Aorta (tissue), 5 donors: ENCODE data around the gene MAD2L1. TPM values are rescaled to one million over a fixed set of nuclear protein-coding genes. Genes with fewer than 3 reads are reported as not detected.

Experiments used
- ATAC-seq: fragments of 200-7000 bp; cut with Tn5 transposase; one replicate; pipeline ENCODE4 v1.9.1; 2022; ENCODE audit warnings: moderate library complexity; ENCODE audit not compliant: low FRiP score
- DNase-seq, 2 donors: peaks; one replicate each; pipeline ENCODE4 v3.0.0-alpha.2; 2020
- H3K27ac ChIP-seq, 2 donors: one replicate each; pipeline ENCODE4 v1.5.1; 2013; ENCODE audit warnings: low read length in 2 of 2, mild to moderate bottlenecking in 2 of 2, moderate library complexity in 2 of 2, control low read depth in 1 of 2, inconsistent platforms in 1 of 2, low read depth in 1 of 2
- H3K27me3 ChIP-seq, 2 donors: one replicate each; pipeline ENCODE4 v1.6.1; 2013; ENCODE audit warnings: control low read depth in 1 of 2, low read length in 1 of 2, mild to moderate bottlenecking in 1 of 2, moderate library complexity in 1 of 2; ENCODE audit not compliant: insufficient read depth in 2 of 2, control insufficient read depth in 1 of 2
- H3K36me3 ChIP-seq, 2 donors: one replicate each; pipeline ENCODE4 v1.6.1; 2013; ENCODE audit warnings: control low read depth in 1 of 2, low read length in 1 of 2, mild to moderate bottlenecking in 1 of 2; ENCODE audit not compliant: insufficient read depth in 2 of 2, control insufficient read depth in 1 of 2
- H3K4me1 ChIP-seq, 2 donors: one replicate each; pipeline ENCODE4 v1.6.1; 2013; ENCODE audit warnings: low read length in 2 of 2, control low read depth in 1 of 2, mild to moderate bottlenecking in 1 of 2, moderate library complexity in 1 of 2; ENCODE audit not compliant: insufficient read depth in 2 of 2, control insufficient read depth in 1 of 2
- H3K4me3 ChIP-seq, 2 donors: one replicate each; pipeline ENCODE4 v1.5.1; 2013; ENCODE audit warnings: low read length in 2 of 2, control low read depth in 1 of 2, mild to moderate bottlenecking in 1 of 2
- H3K9me3 ChIP-seq: one replicate; pipeline ENCODE4 v1.6.1; 2013; ENCODE audit warnings: mild to moderate bottlenecking, low read length; ENCODE audit not compliant: control insufficient read depth
- WGBS, 2 donors: extraction: QIAGEN DNeasy Blood & Tissue Kit; methylation state at CpG; one replicate each; pipeline ENCODE4 v1.1.7; 2013; 5-methylcytosine and 5-hydroxymethylcytosine counted together
- intact Hi-C, 2 donors: fragments of 100-400 bp; cut with DNase I; formaldehyde crosslinking; loops; one replicate each; pipeline versions ENCODE4 v1.14.2 to v1.15.0; 2022
- polyA plus RNA-seq, 2 donors: library from polyadenylated mRNA; stranded (reverse); fragments of 200-250 nt; gene quantifications; one replicate each; pipeline ENCODE4 v1.2.3, GENCODE V29; 2013
- total RNA-seq, 2 donors: library from RNA; stranded (reverse); fragmentation: NEBNext Ultra II Directional; extraction: Animal tissue kit (Norgen Biotek cat#: 25700); gene quantifications; one replicate each; pipeline ENCODE4 v1.2.1, GENCODE V29; 2021
- donor health status: healthy with polysubstance abuse.
- donor health status: Bipolar disorder and iron deficiency.
- donor health status: DM: no; HTN: no; CAD: no.
- donor health status: DM: no; HTN: no; CAD: no.
- donor health status: DM: yes; HTN: yes; CAD: no.

Gene MAD2L1
- total and polyA plus RNA-seq, 4 donors = 0.79 to 9.1 (median 1.4) TPM

DNA sequence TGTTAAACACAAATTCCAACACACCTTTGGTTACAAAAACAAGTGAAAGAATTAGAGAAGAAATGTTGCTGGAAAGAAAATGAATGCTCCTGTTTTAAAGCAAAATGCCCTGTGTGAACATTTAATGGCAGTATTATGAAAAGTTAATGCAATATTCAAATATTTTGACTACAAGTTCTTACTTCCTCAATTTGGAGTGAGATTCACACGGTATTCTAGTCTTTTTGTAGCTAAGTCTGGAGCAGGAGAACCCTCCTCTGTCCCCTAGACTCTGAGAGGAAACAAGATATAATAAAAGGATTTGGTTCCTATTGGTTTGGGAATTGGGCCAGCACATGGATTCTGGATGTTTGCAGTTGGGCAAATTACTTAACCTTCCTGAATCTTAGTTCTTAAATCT lies 12.7 kb downstream of the MAD2L1 start:
- DNase-seq (no peak), ATAC-seq (no peak)
- no peak overlapping the region for H3K4me3 ChIP-seq
- H3K27me3 ChIP-seq = no peaks in the 10 kb centered on the region
- intact Hi-C loops = loop anchor here (5.0 to 10.0 kb wide), 9 partner anchors 222 to 1089 kb away; no protein-coding TSS in a partner anchor
- H3K36me3 ChIP-seq = no peaks in the 10 kb centered on the region
- 77 to 79% methylated on average over 1 of the region's 1 CpG for WGBS, 2 donors
- H3K9me3 ChIP-seq = no peaks in the 10 kb centered on the region
- peaks cover 0 to 10% of the 10 kb centered on the region in 2 donors for H3K4me1 ChIP-seq
- peak overlapping the region in 1 of 2 donors; percentile 98 for H3K27ac ChIP-seq

DNA sequence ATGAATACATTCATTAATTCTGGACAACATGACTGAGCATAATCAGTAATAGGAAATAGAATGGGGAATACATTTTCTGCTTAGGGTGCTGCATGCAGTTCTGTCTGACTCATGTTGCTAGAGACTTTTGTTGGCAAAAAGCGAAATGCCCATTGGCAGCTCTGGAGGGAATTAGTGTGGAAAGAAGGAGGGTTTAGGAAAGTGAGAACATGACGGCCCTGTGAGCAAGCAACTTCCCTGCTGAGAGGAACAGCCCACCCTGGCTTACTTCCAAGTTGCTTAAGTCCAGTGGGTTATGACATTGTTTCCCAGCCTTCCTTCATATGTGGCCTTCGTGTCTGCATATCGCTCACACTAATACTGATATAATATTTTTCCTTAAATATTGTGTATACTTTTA lies 13.8 kb downstream of the MAD2L1 start:
- peak; percentile 82 to 83 for DNase-seq
- ATAC-seq = peak; percentile 66

DNA sequence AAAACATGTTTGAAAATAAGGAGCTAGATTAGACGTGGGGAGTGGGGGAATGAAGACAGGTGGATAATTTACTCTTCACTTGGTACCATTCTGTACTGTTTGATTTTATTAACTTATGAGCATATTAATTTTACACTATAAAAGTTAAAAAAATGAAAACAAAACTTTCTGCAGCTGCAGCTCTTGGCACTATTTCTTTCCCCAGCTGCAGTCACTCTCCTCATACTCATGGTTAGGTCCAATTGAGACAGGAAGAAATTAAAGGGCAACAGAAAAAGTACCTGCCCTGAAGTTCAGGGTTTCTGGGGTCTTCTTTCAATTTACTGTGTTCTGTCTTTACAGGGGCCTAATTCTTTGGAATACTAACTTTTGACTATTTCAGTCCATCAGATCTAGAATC lies 15.4 kb downstream of the MAD2L1 start:
- DNase-seq (no peak), ATAC-seq (no peak)
- no peaks in the 10 kb centered on the region for H3K27me3 ChIP-seq
- no peaks in the 10 kb centered on the region for H3K9me3 ChIP-seq
- peaks cover 0 to 1% of the 10 kb centered on the region in 2 donors for H3K36me3 ChIP-seq
- H3K4me1 ChIP-seq = peaks cover 0 to 10% of the 10 kb centered on the region in 2 donors
- intact Hi-C loops = loop anchor here (5.0 to 10.0 kb wide), 9 partner anchors 219 to 1086 kb away; no protein-coding TSS in a partner anchor
- H3K27ac ChIP-seq = no peak overlapping the region
- WGBS, 2 donors = 73 to 75% methylated on average over 1 of the region's 1 CpG
- no peak overlapping the region for H3K4me3 ChIP-seq

More for the DNA sequence above, 13.8 kb downstream of the MAD2L1 start:
- Histone ChIP-seq H3K27ac (no peak overlapping the region), H3K4me3 (no peak overlapping the region), H3K36me3 (no peaks in the 10 kb centered on the region), H3K4me1 (peaks cover 0 to 10% of the 10 kb centered on the region in 2 donors), H3K9me3 (no peaks in the 10 kb centered on the region), H3K27me3 (no peaks in the 10 kb centered on the region)
- intact Hi-C loops = loop anchor here (5.0 to 10.0 kb wide), 9 partner anchors 221 to 1088 kb away; no protein-coding TSS in a partner anchor
- 9 to 11% methylated on average over 4 of the region's 4 CpGs for WGBS, 2 donors

DNA sequence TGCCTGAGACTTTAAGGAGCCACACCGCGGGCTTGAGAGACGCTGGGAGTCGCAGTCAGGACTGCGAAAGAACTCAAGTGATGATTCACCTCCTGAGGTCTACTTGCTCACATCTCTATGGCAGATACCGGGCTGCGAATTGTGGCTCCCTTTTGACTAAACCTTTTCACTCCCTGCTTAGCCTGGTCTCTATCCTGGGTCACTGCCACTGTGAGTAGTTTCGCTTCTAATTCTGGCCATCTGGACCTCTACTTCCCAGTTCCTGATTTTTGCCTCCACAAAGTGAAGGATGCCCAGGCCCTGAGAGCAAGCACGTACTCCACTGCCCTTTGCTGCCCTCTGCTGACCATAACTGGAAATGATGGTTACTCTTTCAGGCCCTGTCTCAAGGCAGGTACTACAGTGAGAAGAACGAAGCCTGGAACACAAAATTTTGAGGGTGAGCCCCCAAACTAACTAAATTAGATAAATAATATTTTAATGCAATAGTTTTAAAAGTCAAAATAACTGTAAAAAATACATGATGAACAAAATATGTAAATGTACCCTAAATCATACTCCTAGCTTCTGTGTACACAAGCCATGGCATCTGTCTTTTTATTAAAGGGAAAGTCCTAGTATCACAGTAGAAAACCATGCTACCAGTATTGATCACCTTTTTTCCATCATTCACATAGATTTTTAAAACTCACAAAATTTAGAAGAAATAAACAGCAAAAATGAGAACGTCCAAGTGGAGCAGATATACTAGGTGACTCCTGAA lies 16.7 kb downstream of the MAD2L1 start:
- peaks cover 0 to 6% of the 10 kb centered on the region in 2 donors for H3K4me1 ChIP-seq
- DNase-seq (peak; percentile 76 to 81), ATAC-seq (peak; percentile 93)
- 22 to 33% methylated on average over 11 of the region's 11 CpGs for whole genome bisulfite sequencing, 2 donors
- intact Hi-C loops = loop anchor here (1.0 to 10.0 kb wide), 14 partner anchors 115 to 1085 kb away; partner anchors contain the start of gene PDE5A (in 1 of the 2)
- peak overlapping the region; percentile 71 to 99 for H3K27ac ChIP-seq
- H3K4me3 ChIP-seq = peak overlapping the region; percentile 4 to 71
- no peaks in the 10 kb centered on the region for H3K27me3 ChIP-seq
- no peaks in the 10 kb centered on the region for H3K9me3 ChIP-seq
- H3K36me3 ChIP-seq = peaks cover 0 to 2% of the 10 kb centered on the region in 2 donors

DNA sequence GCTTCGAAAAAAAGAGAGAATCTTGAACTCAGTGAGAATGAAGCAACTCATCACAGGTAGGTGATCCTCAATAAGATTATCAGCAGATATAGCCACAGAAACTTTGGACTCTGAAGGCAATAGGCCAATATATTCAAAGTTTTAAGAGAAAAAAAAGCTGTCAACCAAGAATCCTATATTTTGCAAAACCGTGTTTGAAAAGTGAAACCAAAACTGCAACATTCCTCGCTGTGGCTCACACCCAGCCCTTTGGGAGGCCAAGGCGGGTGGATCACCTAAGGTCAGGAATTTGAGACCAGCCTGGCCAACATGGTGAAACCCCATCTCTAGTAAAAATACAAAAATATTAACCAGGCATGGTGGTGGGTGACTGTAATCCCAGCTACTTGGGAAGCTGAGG lies 22.8 kb downstream of the MAD2L1 start:
- H3K9me3 ChIP-seq = no peaks in the 10 kb centered on the region
- H3K36me3 ChIP-seq = peaks cover 0 to 2% of the 10 kb centered on the region in 2 donors
- DNase-seq (no peak), ATAC-seq (no peak)
- H3K27ac ChIP-seq = no peak overlapping the region
- H3K4me1 ChIP-seq = no peaks in the 10 kb centered on the region
- 93 to 98% methylated on average over 4 of the region's 4 CpGs for WGBS, 2 donors
- H3K4me3 ChIP-seq = no peak overlapping the region
- intact Hi-C loops = loop anchor here in 1 of 2 donors (10.0 kb wide), 2 partner anchors 109 to 179 kb away; no protein-coding TSS in a partner anchor
- H3K27me3 ChIP-seq = no peaks in the 10 kb centered on the region

DNA sequence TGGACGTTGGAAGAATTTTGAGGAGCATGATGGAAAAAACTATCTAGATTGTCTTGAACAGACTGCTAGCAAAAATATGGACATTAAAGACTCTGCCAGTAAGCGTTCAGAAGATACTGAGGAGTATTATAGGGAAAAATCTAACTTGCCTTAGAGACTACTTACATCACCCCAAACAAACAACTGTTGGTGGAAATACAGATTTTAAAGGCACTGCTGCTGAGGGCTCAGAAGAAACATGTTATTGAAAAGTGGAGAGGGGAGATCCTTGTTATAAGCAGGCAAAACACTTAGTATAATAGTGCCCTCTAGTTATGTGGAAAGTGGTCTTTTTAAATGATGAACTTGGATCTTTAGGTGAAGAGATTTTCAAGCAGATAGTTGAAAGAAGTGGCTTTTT lies 29.2 kb downstream of the MAD2L1 start:
- no peaks in the 10 kb centered on the region for H3K27me3 ChIP-seq
- no peaks in the 10 kb centered on the region for H3K4me1 ChIP-seq
- H3K36me3 ChIP-seq = no peaks in the 10 kb centered on the region
- H3K4me3 ChIP-seq = no peak overlapping the region
- ATAC-seq = no peak
- DNase-seq = no peak
- no peaks in the 10 kb centered on the region for H3K9me3 ChIP-seq
- WGBS, 2 donors = 68 to 77% methylated on average over 2 of the region's 2 CpGs
- intact Hi-C loops = no loop called here
- H3K27ac ChIP-seq = no peak overlapping the region

DNA sequence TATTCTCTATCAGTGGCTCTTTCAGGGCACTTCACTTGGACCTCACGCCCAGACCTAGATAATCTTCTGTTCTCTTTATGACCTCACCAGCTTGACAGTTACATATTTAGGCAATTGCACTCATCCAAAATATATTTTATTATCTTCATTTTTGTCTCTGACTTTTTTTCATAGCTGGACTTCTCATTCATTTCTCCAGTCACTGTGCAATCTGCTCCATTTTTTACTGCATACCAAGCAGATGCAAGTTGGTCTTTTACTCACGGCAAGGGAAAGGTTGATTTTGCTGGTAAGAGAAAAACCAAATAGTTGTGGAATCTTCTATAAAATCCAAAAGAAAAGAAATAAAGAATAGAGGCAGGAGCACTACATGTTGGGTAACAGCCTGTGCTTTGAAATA lies 31.7 kb downstream of the MAD2L1 start:
- no peak for ATAC-seq
- Histone ChIP-seq H3K4me3 (no peak overlapping the region), H3K4me1 (no peaks in the 10 kb centered on the region), H3K27ac (no peak overlapping the region), H3K36me3 (no peaks in the 10 kb centered on the region), H3K27me3 (no peaks in the 10 kb centered on the region), H3K9me3 (no peaks in the 10 kb centered on the region)
- DNase-seq = no peak
- 50 to 59% methylated on average over 2 of the region's 2 CpGs for WGBS, 2 donors
- intact Hi-C loops = no loop called here

DNA sequence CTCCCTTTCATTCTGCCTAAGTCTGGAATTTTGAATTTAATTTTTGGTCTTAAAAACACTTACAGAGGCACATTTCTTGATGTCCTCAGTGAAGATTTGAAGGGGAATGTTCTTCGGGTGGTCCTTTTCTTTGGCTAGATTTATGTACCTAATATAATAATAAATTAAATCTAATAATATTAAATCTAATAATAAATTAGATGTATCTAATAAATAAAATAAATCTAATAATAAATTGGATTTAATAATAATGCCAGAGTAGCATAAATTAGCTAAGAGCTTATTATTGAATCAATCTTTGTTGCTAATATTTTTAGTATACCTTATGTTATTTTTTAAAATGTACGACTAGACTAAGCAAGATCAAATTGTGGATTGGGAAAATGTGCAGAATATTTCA lies 39.8 kb downstream of the MAD2L1 start:
- no peaks in the 10 kb centered on the region for H3K27me3 ChIP-seq
- DNase-seq (no peak), ATAC-seq (no peak)
- no peak overlapping the region for H3K4me3 ChIP-seq
- no peaks in the 10 kb centered on the region for H3K36me3 ChIP-seq
- H3K27ac ChIP-seq = no peak overlapping the region
- no peaks in the 10 kb centered on the region for H3K9me3 ChIP-seq
- intact Hi-C loops = no loop called here
- WGBS, 2 donors = 69 to 99% methylated on average over 2 of the region's 2 CpGs
- no peaks in the 10 kb centered on the region for H3K4me1 ChIP-seq

DNA sequence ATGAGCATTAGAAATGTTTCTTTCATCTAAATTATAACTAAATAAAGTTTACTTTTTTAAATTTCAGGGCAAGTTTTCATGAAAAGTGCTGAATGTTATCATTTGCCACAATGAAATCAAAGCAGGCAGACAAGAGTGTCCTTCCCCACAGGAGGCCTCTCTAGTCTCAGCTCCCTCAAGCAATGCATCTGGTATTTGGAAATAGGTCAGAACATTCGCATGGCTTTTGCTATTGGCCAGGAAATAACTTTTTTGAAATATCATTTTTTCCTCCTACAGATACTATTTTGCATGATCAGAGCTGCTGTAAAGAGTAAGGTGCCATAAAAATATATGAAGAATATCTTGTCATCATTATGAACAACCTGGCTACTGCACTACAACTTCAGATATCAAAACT lies 41.1 kb downstream of the MAD2L1 start:
- ATAC-seq = no peak
- 74 to 83% methylated on average over 1 of the region's 1 CpG for WGBS, 2 donors
- Histone ChIP-seq H3K4me3 (no peak overlapping the region), H3K27ac (no peak overlapping the region), H3K4me1 (no peaks in the 10 kb centered on the region), H3K36me3 (no peaks in the 10 kb centered on the region), H3K27me3 (no peaks in the 10 kb centered on the region), H3K9me3 (no peaks in the 10 kb centered on the region)
- no peak for DNase-seq
- intact Hi-C loops = no loop called here
